ENCODE measurements around the gene MARVELD3. TPM values are rescaled to one million over a fixed set of nuclear protein-coding genes. Genes with fewer than 3 reads are reported as not detected.

The MARVELD3 gene
- total and polyA plus RNA-seq, 2 of the 8 experiments (the other 6 are each of a cell fraction or from before 2014, with no cell fraction given): 18.0 to 34.8 TPM

GRCh38 chr16:71629278-71630016 lies 3.5 kb downstream of the MARVELD3 start (continued):
- TF ChIP-seq E2F6 (IDR thresholded peaks at IDR 0.05): no peak

Measured in H1 (cell line).